ENCODE measurements around the gene FOXM1. TPM values are rescaled to one million over a fixed set of nuclear protein-coding genes. Genes with fewer than 3 reads are reported as not detected.

FOXM1 gene
- total RNA-seq, 1 donor from 2014 or later: 31.2 TPM

Other genes with a start within 250 kb of the FOXM1 start
- 83.4 TPM for gene FKBP4, start 82.2 kb downstream of the FOXM1 start, total RNA-seq
- gene ITFG2, start 64.5 kb downstream of the FOXM1 start, total RNA-seq: 17.8 TPM
- 0.08 TPM for gene NRIP2, start 42.1 kb downstream of the FOXM1 start, total RNA-seq
- gene TEX52, start 20.1 kb downstream of the FOXM1 start, total RNA-seq: not detected
- gene RHNO1, start within 50 bp of the FOXM1 start, total RNA-seq: 21.9 TPM
- gene TULP3, start 13.7 kb upstream of the FOXM1 start, total RNA-seq: 15.8 TPM
- 11.0 TPM for gene TEAD4, start 82.2 kb upstream of the FOXM1 start, total RNA-seq
- 15.9 TPM for gene TSPAN9, start 200.2 kb upstream of the FOXM1 start, total RNA-seq

Measured in esophagus mucosa (tissue), 1 donor.